Fibroblast of lung (primary cell): ENCODE results near the gene FGF3.

Experiments used
- EZH2 ChIP-seq: IDR thresholded peaks from 2 replicates; pipeline ENCODE4 v1.5.1; 2012; ENCODE audit warnings: low read length, control low read depth, mild to moderate bottlenecking; ENCODE audit errors: missing control alignments
- TF ChIP-seq, protein P1 (sequence below), 2 donors: IDR thresholded peaks in 1 of 2; conservative IDR thresholded peaks in 1 of 2; 1 replicate in 1 of 2; 2 replicates in 1 of 2; pipeline ENCODE4 v1.5.1; 2011 to 2012; ENCODE audit warnings: low read length in 2 of 2, control low read depth in 1 of 2, inconsistent platforms in 1 of 2, low read depth in 1 of 2, mild to moderate bottlenecking in 1 of 2

- TF ChIP-seq, protein P1, sequence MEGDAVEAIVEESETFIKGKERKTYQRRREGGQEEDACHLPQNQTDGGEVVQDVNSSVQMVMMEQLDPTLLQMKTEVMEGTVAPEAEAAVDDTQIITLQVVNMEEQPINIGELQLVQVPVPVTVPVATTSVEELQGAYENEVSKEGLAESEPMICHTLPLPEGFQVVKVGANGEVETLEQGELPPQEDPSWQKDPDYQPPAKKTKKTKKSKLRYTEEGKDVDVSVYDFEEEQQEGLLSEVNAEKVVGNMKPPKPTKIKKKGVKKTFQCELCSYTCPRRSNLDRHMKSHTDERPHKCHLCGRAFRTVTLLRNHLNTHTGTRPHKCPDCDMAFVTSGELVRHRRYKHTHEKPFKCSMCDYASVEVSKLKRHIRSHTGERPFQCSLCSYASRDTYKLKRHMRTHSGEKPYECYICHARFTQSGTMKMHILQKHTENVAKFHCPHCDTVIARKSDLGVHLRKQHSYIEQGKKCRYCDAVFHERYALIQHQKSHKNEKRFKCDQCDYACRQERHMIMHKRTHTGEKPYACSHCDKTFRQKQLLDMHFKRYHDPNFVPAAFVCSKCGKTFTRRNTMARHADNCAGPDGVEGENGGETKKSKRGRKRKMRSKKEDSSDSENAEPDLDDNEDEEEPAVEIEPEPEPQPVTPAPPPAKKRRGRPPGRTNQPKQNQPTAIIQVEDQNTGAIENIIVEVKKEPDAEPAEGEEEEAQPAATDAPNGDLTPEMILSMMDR (conservative IDR thresholded peaks at IDR 0.05 in 1 of 2, IDR thresholded peaks at IDR 0.05 in 1 of 2; ENCODE audit: low read depth in 1 of 2, low read length in 2 of 2), result no peak
- TF ChIP-seq EZH2, result no peak
These were observed 4.5 kb upstream of the FGF3 start for GRCh38 chr11:69823641-69824265.
